CD4-positive, alpha-beta T cell (primary cell): ENCODE measurements around the gene GPBP1. TPM values are rescaled to one million over a fixed set of nuclear protein-coding genes. Genes with fewer than 3 reads are reported as not detected.

Experiments used
- ATAC-seq: fragments of 200-7000 bp; cut with Tn5 transposase; one replicate; pipeline ENCODE4 v1.10.0; 2022; ENCODE audit warnings: mild to moderate bottlenecking; ENCODE audit not compliant: poor library complexity
- CTCF ChIA-PET: fragments of 350-600 bp; sonication (Branson Sonifier 250); formaldehyde crosslinking; loops from one replicate; lab custom pipeline; 2021; ENCODE audit warnings: antibody characterized with exemption, inconsistent platforms; lab: Charles Lee
- POLR2A ChIA-PET: fragments of 350-600 bp; sonication (Branson Sonifier 250); formaldehyde crosslinking; loops from one replicate; lab custom pipeline; 2021; ENCODE audit warnings: antibody characterized with exemption, inconsistent platforms; lab: Charles Lee
- DNase-seq, 14 experiments: peaks; one replicate each; pipeline ENCODE4 v3.0.0-alpha.2; 2013 to 2020; ENCODE audit warnings: mixed read lengths in 2 of 14
- H3K27ac ChIP-seq, 2 donors: one replicate each; pipeline versions ENCODE4 v1.5.1 to v1.7.0; 2013; ENCODE audit warnings: low read length in 2 of 2, low read depth in 1 of 2, mild to moderate bottlenecking in 1 of 2
- H3K27me3 ChIP-seq, 2 experiments: 1 replicate in 1 of 2; 2 replicates in 1 of 2; pipeline versions ENCODE4 v1.6.1 to v1.7.0; 2013; ENCODE audit warnings: low read length in 2 of 2, control low read depth in 1 of 2, mild to moderate bottlenecking in 1 of 2, moderate library complexity in 1 of 2; ENCODE audit not compliant: insufficient read depth in 2 of 2, control insufficient read depth in 1 of 2
- H3K36me3 ChIP-seq: one replicate; pipeline ENCODE4 v1.6.1; 2013; ENCODE audit warnings: low read length, control low read depth; ENCODE audit not compliant: insufficient read depth
- H3K4me1 ChIP-seq: one replicate; pipeline ENCODE4 v1.6.1; 2013; ENCODE audit warnings: low read length, control low read depth; ENCODE audit not compliant: insufficient read depth
- H3K4me3 ChIP-seq: one replicate; pipeline ENCODE4 v1.5.1; 2013; ENCODE audit warnings: mild to moderate bottlenecking, low read length, moderate library complexity
- H3K9me3 ChIP-seq, 2 experiments: 1 replicate in 1 of 2; 2 replicates in 1 of 2; pipeline versions ENCODE4 v1.6.1 to v1.7.0; 2013; ENCODE audit warnings: low read length in 2 of 2, mild to moderate bottlenecking in 2 of 2, control low read depth in 1 of 2, moderate library complexity in 1 of 2; ENCODE audit not compliant: control insufficient read depth in 1 of 2, insufficient read depth in 1 of 2
- H3K27ac Mint-ChIP-seq: one replicate; pipeline ENCODE4 v1.8.0; 2020; ENCODE audit warnings: mixed read lengths
- H3K27me3 Mint-ChIP-seq: one replicate; pipeline ENCODE4 v1.8.0; 2021; ENCODE audit warnings: mixed read lengths
- H3K36me3 Mint-ChIP-seq: one replicate; pipeline ENCODE4 v1.8.0; 2021; ENCODE audit warnings: low read depth, mixed read lengths
- H3K4me1 Mint-ChIP-seq: one replicate; pipeline ENCODE4 v1.8.0; 2021; ENCODE audit warnings: low read depth, mixed read lengths
- H3K4me3 Mint-ChIP-seq: one replicate; pipeline ENCODE4 v1.8.0; 2020; ENCODE audit warnings: mild to moderate bottlenecking, mixed read lengths
- H3K9me3 Mint-ChIP-seq: one replicate; pipeline ENCODE4 v1.8.0; 2020; ENCODE audit warnings: mixed read lengths
- intact Hi-C, 2 experiments: fragments of 100-400 bp; cut with DNase I in 1 of 2; cut with micrococcal nuclease in 1 of 2; formaldehyde crosslinking; loops; one replicate each; pipeline versions ENCODE4 v1.15.1 to v1.9.0; 2023 to 2025; cut with DNase I, micrococcal nuclease
- total RNA-seq, 174 experiments: library from RNA in 2 of 174; stranded (reverse) in 2 of 174; gene quantifications; one replicate each; pipeline ENCODE4 v1.2.3 and lab custom pipeline; 2021 to 2026
- TF ChIP-seq, protein P1 (sequence below): fragments of 200-600 bp; IDR thresholded peaks from one replicate; pipeline ENCODE4 v1.8.0; 2022; ENCODE audit warnings: antibody characterized with exemption, mild to moderate bottlenecking

GPBP1 gene
- total RNA-seq, 2 experiments from 2014 or later, result 136 to 137 TPM

DNA sequence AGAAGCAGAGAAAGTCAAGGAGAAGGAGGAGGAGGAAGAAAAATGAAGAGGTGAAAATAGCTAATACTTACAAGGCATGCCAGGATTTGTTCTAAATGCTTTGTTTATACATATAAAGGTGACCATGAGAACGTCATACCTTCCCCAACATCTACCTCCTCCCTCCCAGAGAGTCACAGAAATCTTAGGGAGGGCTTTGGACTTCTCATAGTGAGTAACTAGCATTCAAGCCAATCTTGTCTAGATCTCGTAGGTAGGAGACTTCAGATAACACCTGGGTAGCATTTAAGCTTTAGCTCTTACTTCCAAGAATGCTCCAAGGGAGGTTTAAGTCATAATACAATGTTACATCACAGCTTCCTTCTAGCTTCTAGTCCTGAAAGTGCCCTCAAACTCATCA is 36.5 kb upstream of the GPBP1 start:
- H3K36me3 ChIP-seq, result no peaks in the 10 kb centered on the region
- TF ChIP-seq, protein P1, sequence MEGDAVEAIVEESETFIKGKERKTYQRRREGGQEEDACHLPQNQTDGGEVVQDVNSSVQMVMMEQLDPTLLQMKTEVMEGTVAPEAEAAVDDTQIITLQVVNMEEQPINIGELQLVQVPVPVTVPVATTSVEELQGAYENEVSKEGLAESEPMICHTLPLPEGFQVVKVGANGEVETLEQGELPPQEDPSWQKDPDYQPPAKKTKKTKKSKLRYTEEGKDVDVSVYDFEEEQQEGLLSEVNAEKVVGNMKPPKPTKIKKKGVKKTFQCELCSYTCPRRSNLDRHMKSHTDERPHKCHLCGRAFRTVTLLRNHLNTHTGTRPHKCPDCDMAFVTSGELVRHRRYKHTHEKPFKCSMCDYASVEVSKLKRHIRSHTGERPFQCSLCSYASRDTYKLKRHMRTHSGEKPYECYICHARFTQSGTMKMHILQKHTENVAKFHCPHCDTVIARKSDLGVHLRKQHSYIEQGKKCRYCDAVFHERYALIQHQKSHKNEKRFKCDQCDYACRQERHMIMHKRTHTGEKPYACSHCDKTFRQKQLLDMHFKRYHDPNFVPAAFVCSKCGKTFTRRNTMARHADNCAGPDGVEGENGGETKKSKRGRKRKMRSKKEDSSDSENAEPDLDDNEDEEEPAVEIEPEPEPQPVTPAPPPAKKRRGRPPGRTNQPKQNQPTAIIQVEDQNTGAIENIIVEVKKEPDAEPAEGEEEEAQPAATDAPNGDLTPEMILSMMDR, result no peak
- ChIA-PET CTCF (interaction anchor here (0.9 to 2.1 kb wide), 15 partner anchors 11 to 299 kb away, joined by 3 to 13 read pairs (median 4); partner anchors contain the start of gene GPBP1), POLR2A (interaction anchor here (0.6 to 1.0 kb wide), 2 partner anchors 12 to 36 kb away, joined by 3 read pairs; no protein-coding TSS in a partner anchor)
- no peak overlapping the region for H3K4me3 Mint-ChIP-seq
- no peak overlapping the region for H3K4me3 ChIP-seq
- no peaks in the 10 kb centered on the region for H3K9me3 Mint-ChIP-seq
- no peak overlapping the region for H3K27ac ChIP-seq
- peaks cover 0 to 2% of the 10 kb centered on the region in 2 experiments for H3K27me3 ChIP-seq
- H3K36me3 Mint-ChIP-seq, result no peaks in the 10 kb centered on the region
- H3K27me3 Mint-ChIP-seq, result peaks cover 3% of the 10 kb centered on the region
- intact Hi-C loops, result loop anchor here (1.0 to 5.0 kb wide), 2 partner anchors 35 to 236 kb away; partner anchors contain the start of gene GPBP1 (in 1 of the 2)
- no peaks in the 10 kb centered on the region for H3K4me1 ChIP-seq
- no peaks in the 10 kb centered on the region for H3K4me1 Mint-ChIP-seq
- no peak for ATAC-seq
- H3K9me3 ChIP-seq, result no peaks in the 10 kb centered on the region
- DNase-seq, result no peak
- no peak overlapping the region for H3K27ac Mint-ChIP-seq

DNA sequence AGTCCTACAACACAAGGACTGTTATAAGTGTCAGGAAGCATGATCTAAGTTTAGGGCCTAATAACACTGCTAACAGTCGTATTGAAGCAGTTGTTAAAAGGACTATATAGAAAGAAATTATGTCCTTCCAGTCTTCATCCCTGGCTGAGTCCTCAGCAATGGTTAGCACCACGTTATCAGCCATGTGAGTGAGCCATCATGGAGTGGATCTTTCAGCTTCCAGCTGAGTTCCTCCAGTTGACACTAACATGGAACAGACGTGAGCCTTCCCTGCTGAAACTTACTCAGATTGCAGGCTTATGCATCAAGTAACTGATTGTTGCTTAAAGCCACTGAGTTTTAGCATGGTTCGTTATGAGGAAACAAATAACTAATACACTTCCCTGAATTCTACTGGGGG is 21.5 kb upstream of the GPBP1 start:
- peaks cover 3 to 7% of the 10 kb centered on the region in 2 experiments for H3K9me3 ChIP-seq
- Mint-ChIP-seq H3K4me3 (no peak overlapping the region), H3K4me1 (no peaks in the 10 kb centered on the region), H3K27me3 (peaks cover 7% of the 10 kb centered on the region), H3K36me3 (peaks cover 5% of the 10 kb centered on the region), H3K27ac (no peak overlapping the region), H3K9me3 (no peaks in the 10 kb centered on the region)
- POLR2A ChIA-PET, result no interaction called here
- H3K4me3 ChIP-seq, result no peak overlapping the region
- H3K4me1 ChIP-seq, result no peaks in the 10 kb centered on the region
- intact Hi-C loops, result no loop called here
- no peak overlapping the region for H3K27ac ChIP-seq
- DNase-seq (no peak), ATAC-seq (no peak)
- CTCF ChIA-PET, result interaction anchor here (1.5 kb wide), 1 partner anchor 14 kb away, joined by 4 read pairs; no protein-coding TSS in a partner anchor
- H3K36me3 ChIP-seq, result no peaks in the 10 kb centered on the region
- TF ChIP-seq, protein P1, result no peak
- H3K27me3 ChIP-seq, result no peaks in the 10 kb centered on the region

DNA sequence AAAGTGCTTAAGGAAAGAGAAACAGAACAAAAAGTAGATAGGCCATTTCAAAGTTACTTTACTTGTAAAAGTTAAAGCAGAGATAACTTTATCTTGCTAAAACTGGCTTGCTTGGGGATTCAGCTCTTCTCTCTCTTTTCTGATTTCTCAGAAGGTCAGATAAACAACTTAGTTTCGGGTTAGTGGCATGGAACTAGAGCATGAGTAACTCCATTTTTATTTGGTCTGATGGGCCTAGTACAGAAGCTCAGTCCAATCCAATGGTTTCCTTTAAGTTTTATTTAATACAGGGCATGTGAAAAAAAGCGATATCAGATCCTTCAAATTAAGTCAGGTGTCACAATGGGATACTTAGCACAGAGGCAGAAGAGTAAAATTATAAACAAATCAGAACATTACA is 18.8 kb upstream of the GPBP1 start:
- ChIA-PET POLR2A (no interaction called here), CTCF (no interaction called here)
- Mint-ChIP-seq H3K27me3 (no peaks in the 10 kb centered on the region), H3K9me3 (peaks cover 6% of the 10 kb centered on the region), H3K27ac (no peak overlapping the region), H3K36me3 (peaks cover 9% of the 10 kb centered on the region), H3K4me3 (no peak overlapping the region), H3K4me1 (no peaks in the 10 kb centered on the region)
- Histone ChIP-seq H3K36me3 (no peaks in the 10 kb centered on the region), H3K4me1 (no peaks in the 10 kb centered on the region), H3K9me3 (peaks cover 10% of the 10 kb centered on the region in 2 experiments), H3K27me3 (no peaks in the 10 kb centered on the region), H3K4me3 (no peak overlapping the region), H3K27ac (no peak overlapping the region)
- no peak for ATAC-seq
- no peak for DNase-seq
- intact Hi-C loops, result no loop called here
- TF ChIP-seq, protein P1, result no peak
